Chondrocyte (in vitro differentiated cells): ENCODE measurements around the gene NEK1. TPM values are rescaled to one million over a fixed set of nuclear protein-coding genes. Genes with fewer than 3 reads are reported as not detected.
"Not testable (repeated sequence)": the region's sequence is repeated elsewhere in the genome, so short reads cannot be mapped to it uniquely, and the experiment has no call there.

Source experiments
- DNase-seq: peaks from one replicate; pipeline ENCODE4 v3.0.0; 2021; ENCODE audit warnings: mixed read lengths, low spot score
- H3K27ac Mint-ChIP-seq: one replicate; pipeline ENCODE4 v1.8.0; 2021; ENCODE audit warnings: mild to moderate bottlenecking, moderate library complexity, mixed read lengths; ENCODE audit not compliant: unreplicated experiment
- H3K27me3 Mint-ChIP-seq: 2 replicates; pipeline ENCODE4 v1.8.0; 2021; ENCODE audit warnings: low read depth, mixed read lengths
- H3K36me3 Mint-ChIP-seq: 2 replicates; pipeline ENCODE4 v1.8.0; 2021; ENCODE audit warnings: low read depth, mixed read lengths
- H3K4me1 Mint-ChIP-seq: 2 replicates; pipeline ENCODE4 v1.8.0; 2021; ENCODE audit warnings: low read depth, mild to moderate bottlenecking, mixed read lengths
- H3K4me3 Mint-ChIP-seq: one replicate; pipeline ENCODE4 v1.8.0; 2021; ENCODE audit warnings: mild to moderate bottlenecking, moderate library complexity, mixed read lengths; ENCODE audit not compliant: unreplicated experiment
- H3K9me3 Mint-ChIP-seq: 2 replicates; pipeline ENCODE4 v1.8.0; 2021; ENCODE audit warnings: low read depth, mixed read lengths
- total RNA-seq: library from RNA; stranded (reverse); gene quantifications from 3 replicates; pipeline ENCODE4 v1.2.1, GENCODE V29; 2021
- TF ChIP-seq, protein P1 (sequence below): fragments of 200-600 bp; sonication (generic); IDR thresholded peaks from 2 replicates; pipeline ENCODE4 v1.5.0; 2021; ENCODE audit warnings: antibody characterized with exemption, mild to moderate bottlenecking, moderate library complexity

Gene NEK1
- total RNA-seq, 1 donor from 2014 or later = 13.7 TPM

DNA sequence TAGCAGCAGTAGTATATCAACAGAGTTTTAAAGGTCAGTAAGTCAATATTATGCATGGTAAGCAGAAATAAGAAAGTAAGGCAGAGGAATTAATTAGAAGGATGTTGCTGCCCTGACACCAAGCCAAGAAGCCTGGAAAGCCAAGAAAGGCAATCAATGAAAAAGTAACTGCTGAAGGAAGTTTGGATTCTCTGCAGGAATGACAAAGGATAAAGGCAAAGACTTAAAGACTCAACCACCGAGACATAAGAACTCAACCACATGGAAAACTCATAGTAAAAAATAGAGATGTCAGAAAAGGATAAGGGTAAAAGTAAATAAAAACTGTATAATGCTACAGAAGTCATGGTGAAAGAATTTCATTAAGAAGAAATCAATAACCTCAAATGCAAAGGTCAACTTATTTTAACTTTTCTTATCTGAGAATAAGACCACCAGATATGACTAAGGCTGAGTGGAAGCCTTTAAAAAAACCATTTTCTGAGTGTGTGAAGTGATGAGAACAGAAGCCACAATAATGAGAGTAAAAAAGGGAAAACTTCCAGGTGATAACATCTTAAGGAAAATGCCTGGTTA, 55.2 kb downstream of the NEK1 start:
- Mint-ChIP-seq H3K27ac (no peak overlapping the region), H3K36me3 (peaks cover 34% of the 10 kb centered on the region), H3K4me3 (no peak overlapping the region), H3K4me1 (no peaks in the 10 kb centered on the region), H3K27me3 (no peaks in the 10 kb centered on the region), H3K9me3 (peaks cover 13% of the 10 kb centered on the region)
- TF ChIP-seq, protein P1, sequence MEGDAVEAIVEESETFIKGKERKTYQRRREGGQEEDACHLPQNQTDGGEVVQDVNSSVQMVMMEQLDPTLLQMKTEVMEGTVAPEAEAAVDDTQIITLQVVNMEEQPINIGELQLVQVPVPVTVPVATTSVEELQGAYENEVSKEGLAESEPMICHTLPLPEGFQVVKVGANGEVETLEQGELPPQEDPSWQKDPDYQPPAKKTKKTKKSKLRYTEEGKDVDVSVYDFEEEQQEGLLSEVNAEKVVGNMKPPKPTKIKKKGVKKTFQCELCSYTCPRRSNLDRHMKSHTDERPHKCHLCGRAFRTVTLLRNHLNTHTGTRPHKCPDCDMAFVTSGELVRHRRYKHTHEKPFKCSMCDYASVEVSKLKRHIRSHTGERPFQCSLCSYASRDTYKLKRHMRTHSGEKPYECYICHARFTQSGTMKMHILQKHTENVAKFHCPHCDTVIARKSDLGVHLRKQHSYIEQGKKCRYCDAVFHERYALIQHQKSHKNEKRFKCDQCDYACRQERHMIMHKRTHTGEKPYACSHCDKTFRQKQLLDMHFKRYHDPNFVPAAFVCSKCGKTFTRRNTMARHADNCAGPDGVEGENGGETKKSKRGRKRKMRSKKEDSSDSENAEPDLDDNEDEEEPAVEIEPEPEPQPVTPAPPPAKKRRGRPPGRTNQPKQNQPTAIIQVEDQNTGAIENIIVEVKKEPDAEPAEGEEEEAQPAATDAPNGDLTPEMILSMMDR = no peak
- no peak for DNase-seq

DNA sequence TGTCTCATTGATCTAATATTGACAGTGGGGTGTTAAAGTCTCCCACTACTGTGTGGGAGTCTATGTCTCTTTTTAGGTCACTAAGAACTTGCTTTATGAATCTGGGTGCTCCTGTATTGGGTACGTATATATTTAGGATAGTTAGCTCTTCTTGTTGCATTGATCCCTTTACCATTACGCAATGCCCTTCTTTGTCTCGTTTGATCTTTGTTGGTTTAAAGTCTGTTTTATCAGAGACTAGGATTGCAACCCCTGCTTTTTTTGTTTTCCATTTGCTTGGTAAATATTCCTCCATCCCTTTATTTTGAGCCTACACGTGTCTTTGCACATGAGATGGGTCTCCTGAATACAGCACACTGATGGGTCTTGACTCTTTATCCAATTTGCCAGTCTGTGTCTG, 65.8 kb downstream of the NEK1 start:
- not testable (repeated sequence) for H3K27ac Mint-ChIP-seq, DNase-seq, H3K4me3 Mint-ChIP-seq, H3K27me3 Mint-ChIP-seq, H3K4me1 Mint-ChIP-seq
- Mint-ChIP-seq H3K36me3 (peaks cover 36% of the 10 kb centered on the region), H3K9me3 (peaks cover 49% of the 10 kb centered on the region)

DNA sequence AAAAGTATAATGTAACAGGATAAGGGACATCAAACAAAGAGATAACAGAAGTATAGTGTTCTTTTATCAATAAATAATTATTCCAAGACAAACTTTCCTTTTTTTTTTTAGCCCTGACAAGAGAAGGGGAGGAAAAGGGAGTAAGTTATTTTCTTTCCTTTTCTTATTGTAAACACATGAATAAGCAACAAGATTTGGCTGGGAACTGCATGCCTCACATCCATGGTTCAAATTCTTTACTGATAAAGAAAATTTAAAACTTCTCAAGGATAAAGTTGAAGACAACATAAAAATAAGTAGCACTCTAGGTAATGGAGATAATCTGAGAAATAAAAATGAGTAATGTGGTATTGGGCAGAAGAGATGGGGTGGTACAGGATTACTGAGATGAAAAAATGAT, 71.6 kb downstream of the NEK1 start:
- no peak overlapping the region for H3K27ac Mint-ChIP-seq
- TF ChIP-seq, protein P1 = no peak
- no peak overlapping the region for H3K4me3 Mint-ChIP-seq
- no peaks in the 10 kb centered on the region for H3K4me1 Mint-ChIP-seq
- peaks cover 29% of the 10 kb centered on the region for H3K9me3 Mint-ChIP-seq
- no peak for DNase-seq
- H3K36me3 Mint-ChIP-seq = peaks cover 13% of the 10 kb centered on the region
- H3K27me3 Mint-ChIP-seq = no peaks in the 10 kb centered on the region

DNA sequence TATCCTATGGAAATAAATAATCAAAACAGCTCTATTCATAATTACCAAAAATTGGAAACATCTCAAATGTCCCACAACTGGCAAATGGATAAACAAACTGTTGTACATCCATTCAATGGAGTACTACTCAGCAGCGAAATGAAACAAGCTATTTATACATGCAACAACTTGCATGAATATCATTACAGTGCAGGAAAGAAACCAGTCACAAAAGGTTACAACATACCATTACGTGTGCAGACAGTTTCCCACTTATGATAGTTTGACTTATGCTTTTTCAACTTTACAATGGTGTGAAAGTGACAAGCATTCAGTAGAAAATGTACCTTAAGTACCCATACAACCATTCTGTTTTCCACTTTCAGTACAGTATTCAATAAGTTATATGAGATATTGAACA, 82.3 kb downstream of the NEK1 start:
- Mint-ChIP-seq H3K27me3 (no peaks in the 10 kb centered on the region), H3K36me3 (peaks cover 36% of the 10 kb centered on the region), H3K27ac (no peak overlapping the region), H3K9me3 (peaks cover 4% of the 10 kb centered on the region), H3K4me1 (peaks cover 5% of the 10 kb centered on the region), H3K4me3 (no peak overlapping the region)
- no peak for DNase-seq
- TF ChIP-seq, protein P1 = no peak

DNA sequence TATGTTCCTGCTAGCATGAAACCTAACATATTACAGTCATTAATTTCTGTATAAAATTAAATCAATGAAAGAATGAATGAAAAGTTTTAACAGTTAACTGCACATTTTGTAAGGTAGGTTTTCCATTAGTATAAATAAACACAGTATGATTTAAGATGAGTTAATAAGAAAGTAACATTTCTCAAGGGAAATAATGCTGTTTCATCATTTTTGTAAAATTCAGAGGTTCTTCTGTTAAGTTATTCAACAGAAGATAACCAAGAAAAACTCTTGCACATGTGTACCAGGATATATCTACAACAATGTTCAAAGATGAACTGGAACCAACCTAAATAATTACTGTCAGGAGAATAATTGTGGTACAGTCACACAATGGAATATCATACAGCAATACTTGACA, 88.6 kb downstream of the NEK1 start:
- Mint-ChIP-seq H3K9me3 (peaks cover 15% of the 10 kb centered on the region), H3K4me1 (no peaks in the 10 kb centered on the region), H3K27ac (no peak overlapping the region), H3K27me3 (no peaks in the 10 kb centered on the region), H3K36me3 (peaks cover 26% of the 10 kb centered on the region), H3K4me3 (no peak overlapping the region)
- TF ChIP-seq, protein P1 = no peak
- no peak for DNase-seq

DNA sequence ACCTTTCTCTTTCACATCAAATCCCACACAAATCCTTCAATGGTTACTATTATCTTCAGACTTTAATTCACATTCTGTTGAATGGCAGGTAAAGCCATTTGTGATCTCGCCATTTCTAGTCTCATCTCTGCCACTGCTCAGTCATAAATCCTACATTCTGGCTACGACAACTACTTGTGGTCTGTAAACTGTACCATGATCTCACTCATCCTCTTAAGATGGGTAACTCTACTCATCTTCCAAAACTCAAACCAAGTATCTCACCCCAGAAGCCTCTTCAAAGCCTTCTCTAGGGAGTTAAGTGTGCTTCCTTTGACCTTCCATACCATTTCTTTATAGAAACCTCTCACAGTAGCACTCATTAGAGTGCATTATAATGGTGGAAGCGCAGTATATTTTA, 101.8 kb downstream of the NEK1 start:
- Mint-ChIP-seq H3K4me1 (no peaks in the 10 kb centered on the region), H3K4me3 (no peak overlapping the region), H3K27me3 (no peaks in the 10 kb centered on the region), H3K9me3 (no peaks in the 10 kb centered on the region), H3K36me3 (peaks cover 6% of the 10 kb centered on the region), H3K27ac (no peak overlapping the region)
- no peak for DNase-seq
- TF ChIP-seq, protein P1 = no peak
